Upper lobe of left lung (tissue), 6 donors: ENCODE data around the gene LRRC7. TPM values are rescaled to one million over a fixed set of nuclear protein-coding genes. Genes with fewer than 3 reads are reported as not detected.

ENCODE experiments used
- ATAC-seq, 2 donors: fragments of 200-7000 bp; cut with Tn5 transposase; one replicate each; pipeline ENCODE4 v1.9.1; 2022; ENCODE audit warnings: mild to moderate bottlenecking in 2 of 2, moderate library complexity in 2 of 2; ENCODE audit not compliant: low FRiP score in 2 of 2
- DNase-seq, 2 donors: peaks; one replicate each; pipeline ENCODE4 v3.0.0-alpha.2; 2019 to 2020
- H3K27ac ChIP-seq, 4 donors: fragments of 200-600 bp; sonication (generic); one replicate each; pipeline ENCODE4 v1.5.1; 2016 to 2019
- H3K27me3 ChIP-seq, 4 donors: fragments of 200-600 bp; sonication (generic); one replicate each; pipeline ENCODE4 v1.5.1; 2017 to 2019
- H3K36me3 ChIP-seq, 4 donors: fragments of 200-600 bp; sonication (generic); one replicate each; pipeline ENCODE4 v1.5.1; 2016 to 2019
- H3K4me1 ChIP-seq, 4 donors: fragments of 200-600 bp; sonication (generic); one replicate each; pipeline ENCODE4 v1.5.1; 2018 to 2019
- H3K4me3 ChIP-seq, 4 donors: fragments of 200-600 bp; sonication (generic); one replicate each; pipeline ENCODE4 v1.5.1; 2017 to 2019; ENCODE audit warnings: mild to moderate bottlenecking in 2 of 4, moderate library complexity in 1 of 4
- H3K9me3 ChIP-seq, 4 donors: fragments of 200-600 bp; sonication (generic); one replicate each; pipeline ENCODE4 v1.5.1; 2018 to 2019
- EP300 ChIP-seq, 4 donors: sonication (generic); formaldehyde crosslinking; IDR thresholded peaks; one replicate each; pipeline ENCODE4 v1.5.1; 2017; ENCODE audit warnings: antibody characterized with exemption in 4 of 4, control low read depth in 2 of 4
- POLR2A ChIP-seq, 4 donors: fragments of 450-650 bp; IDR thresholded peaks; one replicate each; pipeline ENCODE4 v1.5.1; 2016 to 2017; ENCODE audit warnings: antibody characterized with exemption in 4 of 4, mild to moderate bottlenecking in 2 of 4
- POLR2AphosphoS5 ChIP-seq, 2 donors: sonication (generic); formaldehyde crosslinking; IDR thresholded peaks; one replicate each; pipeline ENCODE4 v1.5.1; 2017; ENCODE audit warnings: antibody characterized with exemption in 2 of 2
- WGBS, 2 donors: methylation state at CpG; one replicate each; pipeline ENCODE4 v1.1.5; 2017 to 2018; 5-methylcytosine and 5-hydroxymethylcytosine counted together
- total RNA-seq, 6 donors: library from RNA; depleted of rRNA in 4 of 6; stranded (reverse); fragments of >200 nt in 4 of 6; gene quantifications; one replicate each; pipeline versions ENCODE4 v1.1.0 to v1.2.1, GENCODE V29; 2016 to 2021
- TF ChIP-seq, protein P1 (sequence below), 6 experiments: fragments of 450-650 bp in 4 of 6; fragments of 200-600 bp in 2 of 6; sonication (generic) in 2 of 6; IDR thresholded peaks; one replicate each; pipeline ENCODE4 v1.5.1; 2016 to 2019; ENCODE audit warnings: antibody characterized with exemption in 6 of 6
- donor health status: DM: no; HTN: no; CAD: no; lungs with moderate emphysema.
- donor health status: DM: no; HTN: yes; CAD: no; lungs with severe emphysema.

The LRRC7 gene
- total RNA-seq, 6 donors from 2014 or later = not detected

DNA sequence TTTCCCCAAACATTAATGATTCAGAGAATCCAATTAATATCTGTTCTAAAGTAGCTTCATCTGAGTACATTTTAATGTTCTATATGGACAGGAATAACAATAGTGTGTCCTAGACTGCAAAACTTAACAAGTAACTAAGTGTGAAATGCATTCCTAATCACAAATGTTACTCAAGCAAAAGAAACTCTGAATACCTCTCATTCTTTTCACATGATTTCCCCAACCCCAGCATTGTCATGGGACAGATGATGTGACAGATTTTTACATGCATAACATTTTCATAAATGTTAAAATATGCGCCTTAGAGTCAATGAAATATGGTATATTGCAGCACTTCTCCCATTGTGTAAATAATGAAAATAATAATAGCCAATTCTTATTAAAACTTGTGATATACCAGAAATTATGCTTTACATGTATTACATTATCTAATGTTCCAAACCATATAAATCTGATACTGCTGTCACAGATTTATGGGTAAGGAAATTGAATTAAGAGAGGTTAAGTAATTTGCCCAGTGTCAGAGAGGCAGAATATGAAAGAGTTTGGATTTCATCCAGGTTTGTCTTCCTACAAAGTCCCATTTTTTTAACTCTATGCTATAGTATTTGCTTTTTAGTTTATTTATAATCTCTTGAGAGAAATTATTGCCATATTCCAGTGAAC, 269.4 kb downstream of the LRRC7 start:
- ATAC-seq (no peak), DNase-seq (no peak)
- Histone ChIP-seq H3K27me3 (no peaks in the 10 kb centered on the region), H3K27ac (no peak overlapping the region), H3K4me3 (no peak overlapping the region), H3K4me1 (no peaks in the 10 kb centered on the region), H3K36me3 (no peaks in the 10 kb centered on the region), H3K9me3 (no peaks in the 10 kb centered on the region)
- no peak for TF ChIP-seq EP300 (IDR thresholded peaks at IDR 0.05)
- 85 to 87% methylated on average over 1 of the region's 1 CpG for WGBS, 2 donors

DNA sequence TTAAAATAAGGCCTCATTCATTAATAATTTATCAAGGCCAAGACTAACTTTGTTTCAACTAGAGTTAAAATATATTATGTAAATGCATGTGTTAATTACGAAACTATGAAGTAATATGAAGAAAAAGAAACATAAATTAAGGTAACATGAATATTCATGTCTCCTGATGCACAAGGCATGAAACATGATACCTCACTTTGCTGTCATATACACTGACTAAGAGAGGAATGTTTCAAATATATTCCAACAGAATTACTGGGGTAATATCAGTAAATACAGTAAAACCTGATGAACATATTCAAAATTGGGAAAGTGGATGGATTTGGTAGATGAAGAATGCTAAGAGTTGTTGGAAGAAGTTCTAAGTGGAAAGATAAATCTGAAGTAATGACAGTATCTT, 274.6 kb downstream of the LRRC7 start:
- H3K27me3 ChIP-seq = no peaks in the 10 kb centered on the region
- no peak for ATAC-seq
- H3K27ac ChIP-seq = no peak overlapping the region
- no peak overlapping the region for H3K4me3 ChIP-seq
- H3K4me1 ChIP-seq = no peaks in the 10 kb centered on the region
- no peaks in the 10 kb centered on the region for H3K9me3 ChIP-seq
- no peak for TF ChIP-seq POLR2AphosphoS5 (IDR thresholded peaks at IDR 0.05)
- no peak for TF ChIP-seq POLR2A (IDR thresholded peaks at IDR 0.05)
- no peak for TF ChIP-seq EP300 (IDR thresholded peaks at IDR 0.05)
- TF ChIP-seq, protein P1, sequence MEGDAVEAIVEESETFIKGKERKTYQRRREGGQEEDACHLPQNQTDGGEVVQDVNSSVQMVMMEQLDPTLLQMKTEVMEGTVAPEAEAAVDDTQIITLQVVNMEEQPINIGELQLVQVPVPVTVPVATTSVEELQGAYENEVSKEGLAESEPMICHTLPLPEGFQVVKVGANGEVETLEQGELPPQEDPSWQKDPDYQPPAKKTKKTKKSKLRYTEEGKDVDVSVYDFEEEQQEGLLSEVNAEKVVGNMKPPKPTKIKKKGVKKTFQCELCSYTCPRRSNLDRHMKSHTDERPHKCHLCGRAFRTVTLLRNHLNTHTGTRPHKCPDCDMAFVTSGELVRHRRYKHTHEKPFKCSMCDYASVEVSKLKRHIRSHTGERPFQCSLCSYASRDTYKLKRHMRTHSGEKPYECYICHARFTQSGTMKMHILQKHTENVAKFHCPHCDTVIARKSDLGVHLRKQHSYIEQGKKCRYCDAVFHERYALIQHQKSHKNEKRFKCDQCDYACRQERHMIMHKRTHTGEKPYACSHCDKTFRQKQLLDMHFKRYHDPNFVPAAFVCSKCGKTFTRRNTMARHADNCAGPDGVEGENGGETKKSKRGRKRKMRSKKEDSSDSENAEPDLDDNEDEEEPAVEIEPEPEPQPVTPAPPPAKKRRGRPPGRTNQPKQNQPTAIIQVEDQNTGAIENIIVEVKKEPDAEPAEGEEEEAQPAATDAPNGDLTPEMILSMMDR (IDR thresholded peaks at IDR 0.05) = no peak
- DNase-seq = no peak
- 62 to 75% methylated on average over 1 of the region's 1 CpG for WGBS, 2 donors
- H3K36me3 ChIP-seq = no peaks in the 10 kb centered on the region

DNA sequence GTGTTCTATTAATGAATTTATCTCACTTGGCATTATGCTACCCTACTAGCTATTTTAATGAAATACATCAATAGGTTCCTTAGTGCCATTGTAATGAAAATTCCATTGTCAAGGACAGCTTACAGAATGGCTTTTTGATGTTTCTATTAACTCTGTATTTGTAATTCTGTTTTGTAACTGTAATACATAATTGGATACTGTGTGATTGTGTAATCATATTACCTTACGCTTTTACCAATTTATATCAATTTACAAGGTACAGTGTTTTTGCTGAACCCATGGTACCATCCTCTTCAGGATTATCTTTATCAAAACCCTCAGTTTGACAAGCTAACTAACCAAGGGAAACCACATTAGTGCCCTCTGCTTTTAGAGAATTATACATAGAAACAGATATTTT, 277.9 kb downstream of the LRRC7 start:
- Histone ChIP-seq H3K27me3 (no peaks in the 10 kb centered on the region), H3K4me3 (no peak overlapping the region), H3K9me3 (no peaks in the 10 kb centered on the region), H3K27ac (no peak overlapping the region), H3K36me3 (no peaks in the 10 kb centered on the region), H3K4me1 (no peaks in the 10 kb centered on the region)
- 90 to 94% methylated on average over 1 of the region's 1 CpG for WGBS, 2 donors
- DNase-seq (no peak), ATAC-seq (no peak)
- no peak for TF ChIP-seq POLR2A (IDR thresholded peaks at IDR 0.05)
- TF ChIP-seq EP300 (IDR thresholded peaks at IDR 0.05) = no peak
- TF ChIP-seq POLR2AphosphoS5 (IDR thresholded peaks at IDR 0.05) = no peak
- TF ChIP-seq, protein P1 (IDR thresholded peaks at IDR 0.05) = no peak

DNA sequence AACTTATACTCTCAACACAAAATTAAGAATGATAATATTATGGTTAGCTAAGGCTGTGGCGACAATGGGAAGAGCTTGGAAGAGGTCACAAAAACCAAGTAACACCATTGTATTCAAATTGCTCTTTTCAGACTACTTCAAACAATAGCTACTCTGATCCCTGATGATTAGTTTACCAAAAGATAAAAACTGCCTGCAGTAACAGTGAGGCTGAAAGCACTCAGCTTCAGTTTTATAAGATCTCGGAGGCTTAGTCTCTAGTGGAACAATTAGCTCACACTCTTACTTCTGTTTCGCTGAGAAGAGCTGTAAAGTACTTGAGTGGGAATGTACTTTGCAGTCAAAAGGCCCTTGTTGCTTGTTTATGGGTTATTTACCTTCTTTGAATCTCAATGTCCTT, 278.5 kb downstream of the LRRC7 start:
- Histone ChIP-seq H3K9me3 (no peaks in the 10 kb centered on the region), H3K36me3 (no peaks in the 10 kb centered on the region), H3K4me3 (no peak overlapping the region), H3K27ac (no peak overlapping the region), H3K4me1 (no peaks in the 10 kb centered on the region), H3K27me3 (no peaks in the 10 kb centered on the region)
- ATAC-seq (no peak), DNase-seq (no peak)
- 45 to 49% methylated on average over 3 of the region's 3 CpGs for WGBS, 2 donors
- TF ChIP-seq POLR2A (IDR thresholded peaks at IDR 0.05) = no peak
- TF ChIP-seq, protein P1 (IDR thresholded peaks at IDR 0.05) = no peak
- no peak for TF ChIP-seq EP300 (IDR thresholded peaks at IDR 0.05)
- no peak for TF ChIP-seq POLR2AphosphoS5 (IDR thresholded peaks at IDR 0.05)

DNA sequence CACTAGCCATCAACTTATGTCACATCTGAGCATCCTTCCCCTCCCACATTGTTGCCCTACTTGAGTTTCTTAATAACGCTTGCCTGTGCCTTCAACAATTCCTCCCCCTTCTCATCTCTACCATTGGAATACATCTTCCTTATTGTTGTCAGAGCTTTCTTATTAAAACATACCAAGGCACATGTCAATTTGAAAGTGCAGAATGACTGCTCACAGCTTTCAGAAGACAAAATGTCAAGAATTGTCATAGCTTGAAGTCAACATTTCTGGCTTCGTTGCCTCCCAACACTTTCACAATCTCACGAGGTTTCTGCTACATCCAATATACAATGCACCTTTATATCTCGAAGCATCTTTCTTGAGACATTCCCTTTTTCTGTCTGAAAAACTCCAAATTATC, 279.9 kb downstream of the LRRC7 start:
- DNase-seq (no peak), ATAC-seq (no peak)
- TF ChIP-seq POLR2A (IDR thresholded peaks at IDR 0.05) (no peak), EP300 (IDR thresholded peaks at IDR 0.05) (no peak), POLR2AphosphoS5 (IDR thresholded peaks at IDR 0.05) (no peak)
- TF ChIP-seq, protein P1 (IDR thresholded peaks at IDR 0.05) = no peak
- Histone ChIP-seq H3K4me1 (no peaks in the 10 kb centered on the region), H3K9me3 (no peaks in the 10 kb centered on the region), H3K27me3 (no peaks in the 10 kb centered on the region), H3K4me3 (no peak overlapping the region), H3K27ac (no peak overlapping the region), H3K36me3 (no peaks in the 10 kb centered on the region)
- WGBS, 2 donors = 84 to 87% methylated on average over 4 of the region's 4 CpGs
